GM12891 (cell line): ENCODE data around the gene SIX5.

Experiments used
- PAX5 ChIP-seq: IDR thresholded peaks from 2 replicates; pipeline ENCODE4 v1.6.1; 2011; ENCODE audit warnings: low read length, moderate library complexity, mild to moderate bottlenecking; ENCODE audit not compliant: insufficient read depth, severe bottlenecking
- POLR2A ChIP-seq: IDR thresholded peaks from 2 replicates; pipeline ENCODE4 v1.6.1; 2011; ENCODE audit warnings: low read depth, low read length, control low read depth
- POLR2AphosphoS5 ChIP-seq: IDR thresholded peaks from 2 replicates; pipeline ENCODE4 v1.6.1; 2011; ENCODE audit warnings: low read depth, low read length, control low read depth
- SPI1 ChIP-seq: IDR thresholded peaks from 2 replicates; pipeline ENCODE4 v1.6.1; 2011; ENCODE audit warnings: low read depth, low read length, control low read depth
- TAF1 ChIP-seq: IDR thresholded peaks from 2 replicates; pipeline ENCODE4 v1.6.1; 2011; ENCODE audit warnings: low read depth, low read length, control low read depth

- no peak for TF ChIP-seq POLR2A
- TF ChIP-seq POLR2AphosphoS5 = no peak
- no peak for TF ChIP-seq TAF1
- no peak for TF ChIP-seq PAX5
- no peak for TF ChIP-seq SPI1
Measured at GRCh38 chr19:45745606-45746005, 23.4 kb downstream of the SIX5 start.
